K562 (cell line): ENCODE data around the gene LRP1B. TPM values are rescaled to one million over a fixed set of nuclear protein-coding genes. Genes with fewer than 3 reads are reported as not detected.

Source experiments
- GATA2 ChIP-seq: sonication (generic); formaldehyde crosslinking; IDR thresholded peaks from 2 replicates; pipeline ENCODE4 v1.4.0; 2020; ENCODE audit warnings: mild to moderate bottlenecking, missing genetic modification reagents
- MTA1 ChIP-seq: fragments of 450-650 bp; IDR thresholded peaks from 2 replicates; pipeline ENCODE4 v1.6.1; 2017; ENCODE audit warnings: borderline replicate concordance
- NONO ChIP-seq, 2 experiments: fragments of 200-400 bp in 1 of 2; fragments of 450-650 bp in 1 of 2; formaldehyde crosslinking in 1 of 2; IDR thresholded peaks; 2 replicates each; pipeline ENCODE4 v1.6.1; 2017; ENCODE audit warnings: low read depth in 2 of 2, mild to moderate bottlenecking in 2 of 2, moderate library complexity in 2 of 2, low read length in 1 of 2
- RFX5 ChIP-seq: IDR thresholded peaks from 2 replicates; pipeline ENCODE4 v1.6.1; 2011; ENCODE audit warnings: low read depth, mild to moderate bottlenecking, improper control_type of control experiment, low read length
- SRSF3 ChIP-seq: fragments of 200-400 bp; formaldehyde crosslinking; IDR thresholded peaks from 2 replicates; pipeline ENCODE4 v1.6.1; 2016; ENCODE audit warnings: mild to moderate bottlenecking, low read length, moderate library complexity; ENCODE audit not compliant: insufficient read depth
- ZNF224 ChIP-seq: sonication (generic); formaldehyde crosslinking; IDR thresholded peaks from 2 replicates; pipeline ENCODE4 v1.8.0; 2022; ENCODE audit warnings: mild to moderate bottlenecking, missing genetic modification reagents
- polyA plus RNA-seq, 8 experiments: library from polyadenylated mRNA; depleted of rRNA in 4 of 8; stranded (reverse) in 5 of 8; unstranded in 3 of 8; fragments of >200 nt; fragmentation: Nextera tagmentation in 2 of 8; fragmentation: Illumina TruSeq in 1 of 8; extraction: Ambion mirVana in 2 of 8; extraction: Trizol in 1 of 8; gene quantifications; 2 replicates each; pipeline versions ENCODE4 v1.2.1 to v1.2.3, GENCODE V29; 2011 to 2014; ENCODE audit warnings: inconsistent platforms in 1 of 8, missing spikeins in 1 of 8
- total RNA-seq, 7 experiments: library from RNA; depleted of rRNA in 6 of 7; stranded (reverse); fragments of >200 nt in 6 of 7; fragmentation: Illumina TruSeq in 2 of 7; extraction: Trizol in 2 of 7; gene quantifications; 2 replicates each; pipeline versions ENCODE4 v1.2.1 to v1.2.3, GENCODE V29; 2011 to 2021; ENCODE audit warnings: low replicate concordance in 1 of 7
- TF ChIP-seq, protein P1 (sequence below), 2 experiments: IDR thresholded peaks in 1 of 2; conservative IDR thresholded peaks in 1 of 2; 2 replicates each; pipeline ENCODE4 v1.6.1; 2016; ENCODE audit warnings: low read depth in 2 of 2, mild to moderate bottlenecking in 1 of 2, missing compliant biosample characterization in 1 of 2, missing genetic modification characterization in 1 of 2, moderate library complexity in 1 of 2
- TF ChIP-seq, protein P2 (sequence below): fragments of 250-450 bp; sonication (Bioruptor Pico); IDR thresholded peaks from 2 replicates; pipeline ENCODE4 v1.8.0; 2022; ENCODE audit warnings: inconsistent platforms

Gene LRP1B
- total and polyA plus RNA-seq, 9 of the 15 experiments (the other 6 are each of a cell fraction or from before 2014, with no cell fraction given): not detected

DNA sequence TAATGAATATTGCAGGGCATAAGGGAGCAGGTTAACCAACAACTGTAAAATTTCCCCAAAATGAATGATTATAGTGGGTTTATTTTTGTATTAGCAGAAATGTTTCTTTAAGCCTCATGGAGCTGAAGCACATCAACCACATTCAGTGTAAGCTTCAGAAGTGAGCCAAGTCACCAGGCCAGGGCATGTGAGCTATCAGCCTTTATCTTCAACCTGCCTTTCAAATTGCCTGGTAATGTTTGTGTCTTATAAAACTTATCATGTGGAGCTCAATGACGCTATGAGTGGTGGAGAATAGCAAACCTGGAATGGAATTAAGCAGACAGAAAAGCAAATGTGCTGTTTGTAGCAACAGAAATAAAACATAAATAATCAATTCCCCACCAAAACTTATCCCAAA is 1068.4 kb downstream of the LRP1B start (continued):
- TF ChIP-seq, protein P1, sequence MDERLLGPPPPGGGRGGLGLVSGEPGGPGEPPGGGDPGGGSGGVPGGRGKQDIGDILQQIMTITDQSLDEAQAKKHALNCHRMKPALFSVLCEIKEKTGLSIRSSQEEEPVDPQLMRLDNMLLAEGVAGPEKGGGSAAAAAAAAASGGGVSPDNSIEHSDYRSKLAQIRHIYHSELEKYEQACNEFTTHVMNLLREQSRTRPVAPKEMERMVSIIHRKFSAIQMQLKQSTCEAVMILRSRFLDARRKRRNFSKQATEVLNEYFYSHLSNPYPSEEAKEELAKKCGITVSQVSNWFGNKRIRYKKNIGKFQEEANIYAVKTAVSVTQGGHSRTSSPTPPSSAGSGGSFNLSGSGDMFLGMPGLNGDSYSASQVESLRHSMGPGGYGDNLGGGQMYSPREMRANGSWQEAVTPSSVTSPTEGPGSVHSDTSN (CRISPR knock-in tag; IDR thresholded peaks at IDR 0.05; ENCODE audit: low read depth): no peak
- TF ChIP-seq, protein P1 (tag; conservative IDR thresholded peaks at IDR 0.05; ENCODE audit: low read depth): no peak
- TF ChIP-seq ZNF224 (no peak), RFX5 (no peak), MTA1 (no peak), GATA2 (no peak), SRSF3 (no peak), NONO (IDR thresholded peaks at IDR 0.05; ENCODE audit: low read depth in 2 of 2, low read length in 1 of 2) (no peak)
- TF ChIP-seq, protein P2, sequence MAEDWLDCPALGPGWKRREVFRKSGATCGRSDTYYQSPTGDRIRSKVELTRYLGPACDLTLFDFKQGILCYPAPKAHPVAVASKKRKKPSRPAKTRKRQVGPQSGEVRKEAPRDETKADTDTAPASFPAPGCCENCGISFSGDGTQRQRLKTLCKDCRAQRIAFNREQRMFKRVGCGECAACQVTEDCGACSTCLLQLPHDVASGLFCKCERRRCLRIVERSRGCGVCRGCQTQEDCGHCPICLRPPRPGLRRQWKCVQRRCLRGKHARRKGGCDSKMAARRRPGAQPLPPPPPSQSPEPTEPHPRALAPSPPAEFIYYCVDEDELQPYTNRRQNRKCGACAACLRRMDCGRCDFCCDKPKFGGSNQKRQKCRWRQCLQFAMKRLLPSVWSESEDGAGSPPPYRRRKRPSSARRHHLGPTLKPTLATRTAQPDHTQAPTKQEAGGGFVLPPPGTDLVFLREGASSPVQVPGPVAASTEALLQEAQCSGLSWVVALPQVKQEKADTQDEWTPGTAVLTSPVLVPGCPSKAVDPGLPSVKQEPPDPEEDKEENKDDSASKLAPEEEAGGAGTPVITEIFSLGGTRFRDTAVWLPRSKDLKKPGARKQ (CRISPR knock-in tag): no peak
- TF ChIP-seq, all 486 proteins: peak for 0
